Transverse colon (tissue), 4 donors: ENCODE data around the gene MFAP4. TPM values are rescaled to one million over a fixed set of nuclear protein-coding genes. Genes with fewer than 3 reads are reported as not detected.

Source experiments
- DNase-seq: peaks from one replicate; pipeline ENCODE4 v3.0.0-alpha.2; 2019
- H3K27ac ChIP-seq, 4 donors: fragments of 200-600 bp; sonication (generic); 2 replicates each; pipeline ENCODE4 v1.5.1; 2016 to 2018; ENCODE audit warnings: inconsistent platforms in 4 of 4
- H3K27me3 ChIP-seq: fragments of 200-600 bp; sonication (generic); 2 replicates; pipeline ENCODE4 v1.5.1; 2017; ENCODE audit warnings: inconsistent platforms
- H3K36me3 ChIP-seq, 4 donors: fragments of 200-600 bp; sonication (generic); 2 replicates each; pipeline ENCODE4 v1.5.1; 2017 to 2019; ENCODE audit warnings: inconsistent platforms in 4 of 4
- H3K4me1 ChIP-seq, 4 donors: fragments of 200-600 bp; sonication (generic); 2 replicates each; pipeline ENCODE4 v1.5.1; 2017 to 2020; ENCODE audit warnings: inconsistent platforms in 4 of 4
- H3K4me3 ChIP-seq, 4 donors: fragments of 200-600 bp; sonication (generic); 1 replicate in 1 of 4; 2 replicates in 3 of 4; pipeline versions ENCODE4 v1.5.1 to v1.6.1; 2017 to 2019; ENCODE audit warnings: inconsistent platforms in 4 of 4
- H3K9me3 ChIP-seq, 2 donors: fragments of 200-600 bp; sonication (generic); 2 replicates each; pipeline ENCODE4 v1.5.1; 2017 to 2019; ENCODE audit warnings: inconsistent platforms in 2 of 2
- EP300 ChIP-seq: sonication (generic); formaldehyde crosslinking; IDR thresholded peaks from one replicate; pipeline ENCODE4 v1.6.1; 2017; ENCODE audit warnings: antibody characterized with exemption, low read depth
- POLR2A ChIP-seq: fragments of 450-650 bp; IDR thresholded peaks from one replicate; pipeline ENCODE4 v1.6.1; 2016; ENCODE audit warnings: antibody characterized with exemption, mild to moderate bottlenecking, moderate library complexity
- POLR2AphosphoS5 ChIP-seq, 3 donors: sonication (generic); formaldehyde crosslinking; IDR thresholded peaks; one replicate each; pipeline ENCODE4 v1.6.1; 2016; ENCODE audit warnings: antibody characterized with exemption in 3 of 3
- WGBS, 2 donors: methylation state at CpG; one replicate each; pipeline ENCODE4 v1.1.5; 2018; ENCODE audit warnings: low coverage in 1 of 2; 5-methylcytosine and 5-hydroxymethylcytosine counted together
- in situ Hi-C, 4 donors: fragments of 200-750 bp; cut with MboI; loops; one replicate each; pipeline versions ENCODE4 v1.15.0 to v1.15.1; 2017; ENCODE audit warnings: low sequenced_read_pairs in 3 of 4, low pct_ligation_motif_present in 1 of 4, low pct_unique_long_range_greater_than_20kb in 1 of 4
- intact Hi-C: fragments of 100-400 bp; cut with DNase I; formaldehyde crosslinking; loops from one replicate; pipeline ENCODE4 v1.15.1; 2023; ENCODE audit warnings: low total_unique reads
- total RNA-seq, 4 donors: library from RNA; depleted of rRNA; stranded (reverse); fragments of >200 nt; gene quantifications; one replicate each; pipeline ENCODE4 v1.1.0, GENCODE V29; 2016
- TF ChIP-seq, protein P1 (sequence below), 5 experiments: fragments of 200-600 bp in 3 of 5; fragments of 450-650 bp in 2 of 5; sonication (generic) in 3 of 5; IDR thresholded peaks; 1 replicate in 2 of 5; 2 replicates in 3 of 5; pipeline ENCODE4 v1.5.1; 2016 to 2017; ENCODE audit warnings: antibody characterized with exemption in 5 of 5, inconsistent platforms in 3 of 5, mild to moderate bottlenecking in 2 of 5, moderate library complexity in 1 of 5

The MFAP4 gene
- total RNA-seq, 4 donors from 2014 or later, result 39.7 to 67.3 (median 51.5) TPM

- in situ Hi-C loops (no loop called here), intact Hi-C loops (no loop called here)
- WGBS, 2 donors, result 93% methylated on average over 29 of the region's 29 CpGs; no CpG with 5 or more reads in 1 of the 2 donors
- Histone ChIP-seq H3K4me3 (no peak overlapping the region), H3K9me3 (no peaks in the 10 kb centered on the region), H3K36me3 (peaks cover 0 to 18% (median 7%) of the 10 kb centered on the region in 4 donors), H3K27ac (peak overlapping the region in 1 of 4 donors; percentile 98), H3K4me1 (peaks cover 25 to 56% (median 47%) of the 10 kb centered on the region in 4 donors), H3K27me3 (no peaks in the 10 kb centered on the region)
- no peak for DNase-seq
- TF ChIP-seq, protein P1, sequence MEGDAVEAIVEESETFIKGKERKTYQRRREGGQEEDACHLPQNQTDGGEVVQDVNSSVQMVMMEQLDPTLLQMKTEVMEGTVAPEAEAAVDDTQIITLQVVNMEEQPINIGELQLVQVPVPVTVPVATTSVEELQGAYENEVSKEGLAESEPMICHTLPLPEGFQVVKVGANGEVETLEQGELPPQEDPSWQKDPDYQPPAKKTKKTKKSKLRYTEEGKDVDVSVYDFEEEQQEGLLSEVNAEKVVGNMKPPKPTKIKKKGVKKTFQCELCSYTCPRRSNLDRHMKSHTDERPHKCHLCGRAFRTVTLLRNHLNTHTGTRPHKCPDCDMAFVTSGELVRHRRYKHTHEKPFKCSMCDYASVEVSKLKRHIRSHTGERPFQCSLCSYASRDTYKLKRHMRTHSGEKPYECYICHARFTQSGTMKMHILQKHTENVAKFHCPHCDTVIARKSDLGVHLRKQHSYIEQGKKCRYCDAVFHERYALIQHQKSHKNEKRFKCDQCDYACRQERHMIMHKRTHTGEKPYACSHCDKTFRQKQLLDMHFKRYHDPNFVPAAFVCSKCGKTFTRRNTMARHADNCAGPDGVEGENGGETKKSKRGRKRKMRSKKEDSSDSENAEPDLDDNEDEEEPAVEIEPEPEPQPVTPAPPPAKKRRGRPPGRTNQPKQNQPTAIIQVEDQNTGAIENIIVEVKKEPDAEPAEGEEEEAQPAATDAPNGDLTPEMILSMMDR (IDR thresholded peaks at IDR 0.05), result no peak
- TF ChIP-seq EP300, result no peak
- no peak for TF ChIP-seq POLR2A
- no peak for TF ChIP-seq POLR2AphosphoS5 (IDR thresholded peaks at IDR 0.05)
Measured at GRCh38 chr17:19380481-19381301, 6.3 kb downstream of the MFAP4 start.

DNA sequence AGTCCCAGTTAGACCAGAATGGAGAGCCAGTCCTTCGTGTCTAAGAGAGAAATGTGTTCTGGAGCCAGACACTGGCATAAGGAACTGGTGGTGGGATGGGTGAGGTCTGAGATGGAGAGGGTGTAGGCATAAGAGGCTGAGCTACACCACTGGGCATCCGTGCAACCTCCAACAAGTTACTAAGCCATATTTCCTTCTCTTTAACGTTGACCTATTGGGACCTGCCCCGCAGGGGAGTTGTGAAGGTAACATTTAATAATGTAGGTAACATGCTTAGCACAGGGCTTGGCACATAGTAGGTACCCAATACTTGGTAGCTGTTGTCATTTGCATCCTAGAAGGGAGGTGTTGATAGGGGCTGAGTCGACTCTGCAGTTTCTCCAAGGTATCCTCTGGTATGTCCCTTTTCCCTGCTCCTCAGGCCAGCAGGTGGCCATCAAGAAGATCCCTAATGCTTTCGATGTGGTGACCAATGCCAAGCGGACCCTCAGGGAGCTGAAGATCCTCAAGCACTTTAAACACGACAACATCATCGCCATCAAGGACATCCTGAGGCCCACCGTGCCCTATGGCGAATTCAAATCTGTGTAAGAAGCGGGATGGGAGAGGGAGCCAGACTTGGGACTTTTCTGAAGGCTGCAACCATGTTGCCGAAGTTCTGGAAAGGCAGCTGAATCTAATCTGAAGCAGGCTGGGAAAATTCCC lies 7.5 kb downstream of the MFAP4 start:
- no peaks in the 10 kb centered on the region for H3K9me3 ChIP-seq
- H3K36me3 ChIP-seq, result peaks cover 0 to 18% (median 7%) of the 10 kb centered on the region in 4 donors
- H3K27ac ChIP-seq, result peak overlapping the region; percentile 91 to 98 (median 95)
- H3K4me3 ChIP-seq, result peak overlapping the region; percentile 73 to 90 (median 84)
- intact Hi-C loops, result no loop called here
- no peak for TF ChIP-seq POLR2A
- TF ChIP-seq POLR2AphosphoS5 (IDR thresholded peaks at IDR 0.05), result no peak
- no peak for TF ChIP-seq EP300
- TF ChIP-seq, protein P1 (IDR thresholded peaks at IDR 0.05), result no peak
- no peaks in the 10 kb centered on the region for H3K27me3 ChIP-seq
- peaks cover 18 to 44% (median 35%) of the 10 kb centered on the region in 4 donors for H3K4me1 ChIP-seq
- DNase-seq, result no peak
- in situ Hi-C loops, result no loop called here
- 79% methylated on average over 13 of the region's 13 CpGs; no CpG with 5 or more reads in 1 of the 2 donors for WGBS, 2 donors

- Histone ChIP-seq H3K27me3 (no peaks in the 10 kb centered on the region), H3K36me3 (peaks cover 0 to 18% (median 7%) of the 10 kb centered on the region in 4 donors), H3K27ac (peak within 1 kb of the TSS; percentile 91 to 98 (median 95)), H3K4me3 (peak within 1 kb of the TSS; percentile 73 to 90 (median 84)), H3K4me1 (peaks cover 10 to 36% (median 29%) of the 10 kb centered on the region in 4 donors), H3K9me3 (no peaks in the 10 kb centered on the region)
- in situ Hi-C loops (no loop called here), intact Hi-C loops (no loop called here)
- DNase-seq, result peak; percentile 31
- TF ChIP-seq EP300, result no peak
- TF ChIP-seq POLR2AphosphoS5 (IDR thresholded peaks at IDR 0.05), result peak in 2 of 3 donors; percentile 60 to 66
- TF ChIP-seq, protein P1 (IDR thresholded peaks at IDR 0.05), result no peak
- TF ChIP-seq POLR2A, result peak; percentile 49
- 8% methylated on average over 46 of the region's 69 CpGs; no CpG with 5 or more reads in 1 of the 2 donors for WGBS, 2 donors
Measured at GRCh38 chr17:19378416-19379360, 8.3 kb downstream of the MFAP4 start, which contains the start of gene MAPK7. Gene MAPK7, plus strand, starts transcription at chr17:19378498. Its CDS starts 403 bp downstream, at chr17:19378901.
